ENCODE results near the gene ENTHD1. TPM values are rescaled to one million over a fixed set of nuclear protein-coding genes. Genes with fewer than 3 reads are reported as not detected.

ENTHD1 gene
- total and polyA plus RNA-seq, 8 donors = 0.02 TPM; not detected in 7

GRCh38 chr22:39928536-39929520, 35.3 kb upstream of the ENTHD1 start:
- H3K36me3 ChIP-seq = no peaks in the 10 kb centered on the region
- ATAC-seq = no peak
- 77 to 84% methylated on average over 4 of the region's 4 CpGs for WGBS, 2 donors
- no peaks in the 10 kb centered on the region for H3K27me3 ChIP-seq
- DNase-seq = no peak
- no peak for FAIRE-seq
- intact Hi-C loops (cut with DNase I) = no loop called here
- H3K4me1 ChIP-seq = no peaks in the 10 kb centered on the region
- H3K27ac ChIP-seq = no peak overlapping the region
- no peak for TF ChIP-seq CTCF (IDR thresholded peaks at IDR 0.05)
- H3K4me3 ChIP-seq = no peak overlapping the region
- no peaks in the 10 kb centered on the region for H3K9me3 ChIP-seq

- FAIRE-seq = no peak
- H3K4me3 ChIP-seq = no peak overlapping the region
- TF ChIP-seq CTCF (IDR thresholded peaks at IDR 0.05) = no peak
- DNase-seq = no peak
- WGBS, 2 donors = 21 to 31% methylated on average over 7 of the region's 7 CpGs
- intact Hi-C loops (cut with DNase I) = no loop called here
- H3K27me3 ChIP-seq = no peaks in the 10 kb centered on the region
- ATAC-seq = no peak
- H3K36me3 ChIP-seq = no peaks in the 10 kb centered on the region
- H3K9me3 ChIP-seq = no peaks in the 10 kb centered on the region
- no peaks in the 10 kb centered on the region for H3K4me1 ChIP-seq
- H3K27ac ChIP-seq = no peak overlapping the region
These were observed 34.0 kb upstream of the ENTHD1 start for GRCh38 chr22:39927544-39927943.

- Histone ChIP-seq H3K27me3 (no peaks in the 10 kb centered on the region), H3K4me1 (no peaks in the 10 kb centered on the region), H3K27ac (peak overlapping the region in 1 of 4 donors; percentile 48), H3K4me3 (no peak overlapping the region), H3K9me3 (no peaks in the 10 kb centered on the region), H3K36me3 (no peaks in the 10 kb centered on the region)
- FAIRE-seq = no peak
- ATAC-seq = peak in 1 of 4 donors; percentile 38
- TF ChIP-seq CTCF (IDR thresholded peaks at IDR 0.05) = no peak
- WGBS, 2 donors = 55 to 58% methylated on average over 5 of the region's 5 CpGs
- DNase-seq = no peak
- intact Hi-C loops (cut with DNase I) = no loop called here
These were observed 33.2 kb upstream of the ENTHD1 start for GRCh38 chr22:39926753-39927152.

- no peak for FAIRE-seq
These were observed 32.5 kb upstream of the ENTHD1 start for GRCh38 chr22:39925909-39926679.

More at GRCh38 chr22:39925909-39926679, 32.5 kb upstream of the ENTHD1 start:
- intact Hi-C loops (cut with DNase I) = no loop called here
- DNase-seq (no peak), ATAC-seq (peak in 3 of 4 donors; percentile 49 to 62 (median 54))
- 66 to 69% methylated on average over 8 of the region's 8 CpGs for WGBS, 2 donors
- no peak for TF ChIP-seq CTCF (IDR thresholded peaks at IDR 0.05)
- H3K9me3 ChIP-seq = no peaks in the 10 kb centered on the region
- H3K4me3 ChIP-seq = no peak overlapping the region
- H3K27me3 ChIP-seq = no peaks in the 10 kb centered on the region
- H3K27ac ChIP-seq = peak overlapping the region in 1 of 4 donors; percentile 48
- H3K36me3 ChIP-seq = no peaks in the 10 kb centered on the region
- H3K4me1 ChIP-seq = no peaks in the 10 kb centered on the region
